HCT116 (cell line): ENCODE results near the gene RXFP1. TPM values are rescaled to one million over a fixed set of nuclear protein-coding genes. Genes with fewer than 3 reads are reported as not detected.

ENCODE experiments used
- ATAC-seq: fragments of 200-7000 bp; cut with Tn5 transposase; 2 replicates; pipeline ENCODE4 v1.9.1; 2020; ENCODE audit warnings: mild to moderate bottlenecking, moderate library complexity
- BruUV-seq: library from RNA; stranded (reverse); fragments of 400-500 nt; replicated peaks from 2 replicates; lab custom pipeline; 2021; lab: Mats Ljungman, UMichigan
- CTCF ChIA-PET: fragments of 300-600 bp; sonication (Branson Sonifier 250); formaldehyde crosslinking; loops from one replicate; lab custom pipeline; 2021; ENCODE audit warnings: antibody characterized with exemption; lab: Charles Lee
- POLR2A ChIA-PET: fragments of 300-600, 350-600 bp; sonication (Branson Sonifier 250); formaldehyde crosslinking; loops from one replicate; lab custom pipeline; 2021; ENCODE audit warnings: antibody characterized with exemption; lab: Charles Lee
- RAD21 ChIA-PET, 2 experiments: fragments of 300-600 bp; sonication (Branson Sonifier 250); formaldehyde crosslinking; loops; one replicate each; lab custom pipeline; 2023; ENCODE audit warnings: low total read pairs in 2 of 2; ENCODE audit not compliant: uncharacterized antibody in 2 of 2, unreplicated experiment in 2 of 2, low non-redundant PET in 1 of 2; lab: Charles Lee
- DNase-seq: peaks from one replicate; pipeline ENCODE4 v3.0.0-alpha.2; 2010; ENCODE audit warnings: low read depth, low spot score
- H2AFZ ChIP-seq: fragments of 200-600 bp; shearing (Covaris generic), sonication (generic); 2 replicates; pipeline ENCODE4 v1.6.1; 2017; ENCODE audit warnings: low read depth, mixed run types, mixed read lengths, antibody characterized with exemption, low read length; ENCODE audit not compliant: poor library complexity, severe bottlenecking
- H3K27ac ChIP-seq: 2 replicates; pipeline ENCODE4 v1.5.1; 2012; ENCODE audit warnings: low read depth, low read length
- H3K27me3 ChIP-seq: fragments of 200-600 bp; sonication (generic); 2 replicates; pipeline ENCODE4 v1.6.1; 2016; ENCODE audit warnings: mixed run types, low read length, mixed read lengths; ENCODE audit not compliant: insufficient read depth
- H3K36me3 ChIP-seq, 2 experiments: fragments of 200-500 bp in 1 of 2; fragments of 200-600 bp in 1 of 2; sonication (Bioruptor generic) in 1 of 2; sonication (generic) in 1 of 2; 2 replicates each; pipeline versions ENCODE4 v1.5.1 to v1.6.1; 2014 to 2016; ENCODE audit warnings: low read length in 2 of 2, inconsistent platforms in 1 of 2, mixed read lengths in 1 of 2, mixed run types in 1 of 2; ENCODE audit not compliant: insufficient read depth in 2 of 2, control insufficient read depth in 1 of 2
- H3K4me1 ChIP-seq, 2 experiments: fragments of 200-600 bp in 1 of 2; sonication (generic) in 1 of 2; 2 replicates each; pipeline versions ENCODE4 v1.5.1 to v1.6.1; 2012 to 2017; ENCODE audit warnings: low read length in 2 of 2, inconsistent platforms in 1 of 2, mild to moderate bottlenecking in 1 of 2, mixed read lengths in 1 of 2, mixed run types in 1 of 2, moderate library complexity in 1 of 2; ENCODE audit not compliant: insufficient read depth in 2 of 2, control insufficient read depth in 1 of 2
- H3K4me2 ChIP-seq: fragments of 200-600 bp; sonication (generic); 2 replicates; pipeline ENCODE4 v1.6.1; 2017; ENCODE audit warnings: mixed run types, low read length, mixed read lengths
- H3K4me3 ChIP-seq, 2 experiments: fragments of 200-600 bp in 1 of 2; sonication (generic) in 1 of 2; replicated peaks in 1 of 2; 2 replicates each; pipeline ENCODE4 v1.5.1; 2011 to 2016; ENCODE audit warnings: low read length in 2 of 2, control low read depth in 1 of 2, low read depth in 1 of 2, mild to moderate bottlenecking in 1 of 2, mixed read lengths in 1 of 2, mixed run types in 1 of 2
- H3K79me2 ChIP-seq: fragments of 200-600 bp; sonication (generic); 2 replicates; pipeline ENCODE4 v1.6.1; 2017; ENCODE audit warnings: mild to moderate bottlenecking, mixed run types, low read length, moderate library complexity, mixed read lengths; ENCODE audit not compliant: insufficient read depth
- H3K9ac ChIP-seq: fragments of 200-600 bp; sonication (generic); 2 replicates; pipeline ENCODE4 v1.6.1; 2016; ENCODE audit warnings: low read length, mixed read lengths
- H3K9me2 ChIP-seq: fragments of 200-600 bp; sonication (generic), shearing (Covaris generic); 2 replicates; pipeline ENCODE4 v1.6.1; 2017; ENCODE audit warnings: mixed run types, mild to moderate bottlenecking, moderate library complexity; ENCODE audit not compliant: insufficient read depth
- H3K9me3 ChIP-seq, 2 experiments: fragments of 200-500 bp in 1 of 2; fragments of 200-600 bp in 1 of 2; sonication (Bioruptor generic) in 1 of 2; sonication (generic) in 1 of 2; 2 replicates each; pipeline ENCODE4 v1.6.1; 2014 to 2017; ENCODE audit warnings: low read length in 2 of 2, mixed read lengths in 2 of 2, inconsistent platforms in 1 of 2, low read depth in 1 of 2, mild to moderate bottlenecking in 1 of 2, mixed run types in 1 of 2, moderate library complexity in 1 of 2; ENCODE audit not compliant: control insufficient read depth in 1 of 2, insufficient read depth in 1 of 2
- H4K20me1 ChIP-seq: fragments of 200-600 bp; sonication (generic), shearing (Covaris generic); 2 replicates; pipeline ENCODE4 v1.6.1; 2017; ENCODE audit warnings: mixed run types, mild to moderate bottlenecking, moderate library complexity; ENCODE audit not compliant: insufficient read depth
- CBX3 ChIP-seq: IDR thresholded peaks from 2 replicates; pipeline ENCODE4 v1.6.1; 2012; ENCODE audit warnings: low read depth
- EGR1 ChIP-seq: IDR thresholded peaks from 2 replicates; pipeline ENCODE4 v1.6.1; 2012; ENCODE audit warnings: low read depth
- ELF1 ChIP-seq: IDR thresholded peaks from 2 replicates; pipeline ENCODE4 v1.6.1; 2012; ENCODE audit warnings: low read depth, borderline replicate concordance
- EZH2 ChIP-seq: fragments of 200-600 bp; sonication (generic); IDR thresholded peaks from 2 replicates; pipeline ENCODE4 v1.6.1; 2017; ENCODE audit warnings: antibody characterized with exemption, mixed run types
- EZH2phosphoT487 ChIP-seq: fragments of 200-600 bp; IDR thresholded peaks from 2 replicates; pipeline ENCODE4 v1.6.1; 2018; ENCODE audit warnings: antibody characterized with exemption, borderline replicate concordance
- POLR2A ChIP-seq: IDR thresholded peaks from 2 replicates; pipeline ENCODE4 v1.7.0; 2011; ENCODE audit warnings: borderline replicate concordance; ENCODE audit not compliant: insufficient read depth, insufficient read length; ENCODE audit errors: extremely low read depth
- REST ChIP-seq: IDR thresholded peaks from 2 replicates; pipeline ENCODE4 v1.6.1; 2012; ENCODE audit warnings: low read depth
- YY1 ChIP-seq: IDR thresholded peaks from 2 replicates; pipeline ENCODE4 v1.6.1; 2011; ENCODE audit warnings: low read length, low read depth, moderate library complexity, mild to moderate bottlenecking; ENCODE audit not compliant: insufficient replicate concordance; ENCODE audit errors: extremely low read depth
- ZFX ChIP-seq: fragments of 450-650 bp; IDR thresholded peaks from 2 replicates; pipeline ENCODE4 v1.6.1; 2017
- intact Hi-C: fragments of 100-400 bp; cut with micrococcal nuclease; formaldehyde crosslinking; loops from 2 replicates; pipeline ENCODE4 v1.10.0; 2022
- total RNA-seq: library from RNA; stranded (reverse); gene quantifications from one replicate; pipeline ENCODE4 v1.2.1, GENCODE V29; 2021; ENCODE audit not compliant: unreplicated experiment
- TF ChIP-seq, protein P1 (sequence below): IDR thresholded peaks from 2 replicates; pipeline ENCODE4 v1.6.1; 2011; ENCODE audit warnings: mild to moderate bottlenecking, low read length, moderate library complexity; ENCODE audit not compliant: insufficient replicate concordance; ENCODE audit errors: extremely low read depth

The RXFP1 gene
- total RNA-seq, 1 experiment from 2014 or later = not detected

DNA sequence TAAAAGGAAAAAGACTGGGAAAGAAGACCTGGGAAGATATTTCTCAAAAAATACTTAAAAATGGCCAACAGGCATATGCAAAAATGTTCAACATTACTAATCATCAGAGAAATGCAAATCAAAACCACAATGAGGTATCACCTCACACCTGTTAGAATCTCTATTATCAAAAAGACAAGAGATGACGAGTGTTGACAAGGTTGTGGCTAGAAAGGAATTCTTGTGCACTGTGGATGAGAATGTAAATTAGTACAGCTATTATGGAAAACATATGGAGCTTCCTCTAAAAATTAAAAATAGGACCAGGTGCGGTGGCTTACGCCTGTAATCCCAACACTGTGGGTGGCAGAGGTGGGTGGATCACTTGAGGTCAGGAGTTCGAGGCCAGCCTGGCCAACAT is 100.0 kb downstream of the RXFP1 start (continued):
- TF ChIP-seq YY1 = no peak
- TF ChIP-seq CBX3 = no peak
- no peak for TF ChIP-seq EZH2phosphoT487

GRCh38 chr4:158622251-158622650 is 100.6 kb downstream of the RXFP1 start:
- no peaks in the 10 kb centered on the region for H3K9me3 ChIP-seq
- ChIA-PET RAD21 (no interaction called here), CTCF (no interaction called here)
- no peak overlapping the region for H3K27ac ChIP-seq
- no peak overlapping the region for H3K4me3 ChIP-seq
- no peaks in the 10 kb centered on the region for H4K20me1 ChIP-seq
- no peak overlapping the region for H2AFZ ChIP-seq
- intact Hi-C loops = loop anchor here (10.0 kb wide), 1 partner anchor 427 kb away; no protein-coding TSS in a partner anchor
- BruUV-seq = no TSS peak
- no peaks in the 10 kb centered on the region for H3K9me2 ChIP-seq
- ATAC-seq = no peak
- H3K4me2 ChIP-seq = no peak overlapping the region
- no peak for DNase-seq
- no peaks in the 10 kb centered on the region for H3K36me3 ChIP-seq
- H3K27me3 ChIP-seq = no peaks in the 10 kb centered on the region
- TF ChIP-seq ZFX (no peak), YY1 (no peak), EZH2 (no peak), REST (no peak), ELF1 (no peak), EGR1 (no peak), POLR2A (no peak), EZH2phosphoT487 (no peak)
- TF ChIP-seq, protein P1, sequence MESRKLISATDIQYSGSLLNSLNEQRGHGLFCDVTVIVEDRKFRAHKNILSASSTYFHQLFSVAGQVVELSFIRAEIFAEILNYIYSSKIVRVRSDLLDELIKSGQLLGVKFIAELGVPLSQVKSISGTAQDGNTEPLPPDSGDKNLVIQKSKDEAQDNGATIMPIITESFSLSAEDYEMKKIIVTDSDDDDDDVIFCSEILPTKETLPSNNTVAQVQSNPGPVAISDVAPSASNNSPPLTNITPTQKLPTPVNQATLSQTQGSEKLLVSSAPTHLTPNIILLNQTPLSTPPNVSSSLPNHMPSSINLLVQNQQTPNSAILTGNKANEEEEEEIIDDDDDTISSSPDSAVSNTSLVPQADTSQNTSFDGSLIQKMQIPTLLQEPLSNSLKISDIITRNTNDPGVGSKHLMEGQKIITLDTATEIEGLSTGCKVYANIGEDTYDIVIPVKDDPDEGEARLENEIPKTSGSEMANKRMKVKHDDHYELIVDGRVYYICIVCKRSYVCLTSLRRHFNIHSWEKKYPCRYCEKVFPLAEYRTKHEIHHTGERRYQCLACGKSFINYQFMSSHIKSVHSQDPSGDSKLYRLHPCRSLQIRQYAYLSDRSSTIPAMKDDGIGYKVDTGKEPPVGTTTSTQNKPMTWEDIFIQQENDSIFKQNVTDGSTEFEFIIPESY = no peak
- TF ChIP-seq, all 23 proteins: peak for 0
- Histone ChIP-seq H3K9ac (no peak overlapping the region), H3K79me2 (no peaks in the 10 kb centered on the region), H3K4me1 (no peaks in the 10 kb centered on the region)
- POLR2A ChIA-PET = no interaction called here
